NCI-H2227 treated with DMSO at 0.1 percent for 48 hours (cell line): ENCODE data around the gene FITM1.
"Not testable (repeated sequence)": the region's sequence is repeated elsewhere in the genome, so short reads cannot be mapped to it uniquely, and the experiment has no call there.

Source experiments
- DNase-seq: peaks from one replicate; lab custom pipeline; 2025; lab: John Stamatoyannopoulos, UW

Gene FITM1

GRCh38 chr14:24098229-24098926, 32.1 kb upstream of the FITM1 start:
- no peak for DNase-seq

GRCh38 chr14:24098927-24099813, 31.3 kb upstream of the FITM1 start:
- DNase-seq, result no peak

GRCh38 chr14:24100197-24100981, 30.1 kb upstream of the FITM1 start:
- DNase-seq, result no peak

GRCh38 chr14:24100982-24101494, 29.4 kb upstream of the FITM1 start:
- DNase-seq, result no peak

GRCh38 chr14:24102357-24103048, 28.0 kb upstream of the FITM1 start:
- no peak for DNase-seq

GRCh38 chr14:24103451-24103850, 27.0 kb upstream of the FITM1 start:
- DNase-seq, result no peak

GRCh38 chr14:24105609-24106239, 24.7 kb upstream of the FITM1 start:
- DNase-seq, result not testable (repeated sequence)

GRCh38 chr14:24106672-24107271, 23.7 kb upstream of the FITM1 start:
- no peak for DNase-seq

GRCh38 chr14:24108336-24108874, 22.1 kb upstream of the FITM1 start:
- DNase-seq, result no peak

GRCh38 chr14:24110060-24110459, 20.4 kb upstream of the FITM1 start:
- DNase-seq, result no peak

- no peak for DNase-seq
Measured at GRCh38 chr14:24110523-24110922, 19.9 kb upstream of the FITM1 start.

- DNase-seq, result no peak
Measured at GRCh38 chr14:24113379-24113800, 17.1 kb upstream of the FITM1 start.

GRCh38 chr14:24113801-24114531, 16.5 kb upstream of the FITM1 start:
- peak; percentile 83 for DNase-seq

- peak; percentile 98 for DNase-seq
Measured at GRCh38 chr14:24114532-24115421, 15.7 kb upstream of the FITM1 start, which contains the start of the genes DCAF11 and NRL. Gene DCAF11 (plus strand): TSS chr14:24114777. CDS start chr14:24115595, 818 bp downstream. Gene NRL (minus strand): TSS chr14:24114949. CDS start chr14:24082848, 32,101 bp downstream.

- no peak for DNase-seq
Measured at GRCh38 chr14:24115422-24116127, 14.9 kb upstream of the FITM1 start.

GRCh38 chr14:24116128-24116814, 14.2 kb upstream of the FITM1 start:
- DNase-seq, result no peak

GRCh38 chr14:24117179-24117578, 13.3 kb upstream of the FITM1 start:
- DNase-seq, result no peak
